ENCODE measurements around the gene PADI4. TPM values are rescaled to one million over a fixed set of nuclear protein-coding genes. Genes with fewer than 3 reads are reported as not detected.

The PADI4 gene
- total and polyA plus RNA-seq, 2 donors (not counting 3 experiments of a cell fraction or from before 2014, with no cell fraction given) = not detected

DNA sequence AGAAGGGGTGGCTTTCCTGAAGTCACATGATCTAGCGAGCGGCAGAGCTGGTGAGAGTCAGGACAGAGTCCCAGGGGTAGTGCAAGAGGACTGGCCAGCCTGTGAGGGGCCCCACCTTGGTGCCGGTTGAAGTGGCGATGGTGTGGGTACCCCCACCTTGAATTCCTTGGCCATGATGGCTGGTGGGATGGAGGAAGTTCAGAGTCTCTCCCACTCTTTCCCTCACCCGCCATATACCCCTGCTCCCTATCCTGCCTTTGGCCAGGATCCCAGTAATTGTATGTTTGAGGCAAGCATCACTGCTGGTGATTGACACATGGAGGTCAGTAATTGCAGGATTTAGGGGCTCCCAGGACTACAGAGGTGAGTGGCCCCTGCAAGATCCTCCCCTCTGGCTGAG is 47.3 kb upstream of the PADI4 start:
- Histone ChIP-seq H3K36me3 (ENCODE audit: control insufficient read depth in 2 of 2, extremely low read depth in 1 of 2, insufficient read depth in 2 of 2, low read length in 2 of 2) (no peaks in the 10 kb centered on the region), H3K4me1 (ENCODE audit: control insufficient read depth, extremely low read depth, insufficient read depth, low read length) (no peaks in the 10 kb centered on the region), H3K27me3 (ENCODE audit: control insufficient read depth in 2 of 2, insufficient read depth in 2 of 2, low read length in 2 of 2) (peaks cover 3 to 8% of the 10 kb centered on the region in 2 experiments), H3K79me2 (ENCODE audit: control insufficient read depth, insufficient read depth, low read length) (no peaks in the 10 kb centered on the region), H3K4me3 (replicated peaks in 1 of 3; ENCODE audit: insufficient read depth in 1 of 3, low read depth in 1 of 3, low read length in 3 of 3) (no peak overlapping the region), H3K9me3 (replicated peaks; ENCODE audit: control insufficient read depth, insufficient read depth, low read length) (no peaks in the 10 kb centered on the region), H3K9me1 (replicated peaks; ENCODE audit: control insufficient read depth, extremely low read depth, insufficient read depth, low read length) (no peaks in the 10 kb centered on the region), H3K9ac (replicated peaks; ENCODE audit: extremely low read depth, insufficient read depth, low read length) (no peak overlapping the region), H3K4me2 (ENCODE audit: insufficient read depth, low read length) (no peak overlapping the region), H2AFZ (ENCODE audit: low read depth, low read length) (no peak overlapping the region), H4K20me1 (replicated peaks; ENCODE audit: control insufficient read depth, extremely low read depth, insufficient read depth, low read length) (no peaks in the 10 kb centered on the region), H3K27ac (ENCODE audit: insufficient read depth, low read depth, low read length) (no peak overlapping the region)
- DNase-seq (ENCODE audit: low read depth, low spot score) (no peak), FAIRE-seq (no peak)
- POLR2A ChIA-PET = no interaction called here
- CTCF ChIA-PET = no interaction called here
- no TSS peak for BruUV-seq (replicated peaks)
- TF ChIP-seq, protein P1, sequence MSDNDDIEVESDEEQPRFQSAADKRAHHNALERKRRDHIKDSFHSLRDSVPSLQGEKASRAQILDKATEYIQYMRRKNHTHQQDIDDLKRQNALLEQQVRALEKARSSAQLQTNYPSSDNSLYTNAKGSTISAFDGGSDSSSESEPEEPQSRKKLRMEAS (IDR thresholded peaks at IDR 0.05; ENCODE audit: insufficient read depth, insufficient read length) = no peak
- TF ChIP-seq MYC (IDR thresholded peaks at IDR 0.05; ENCODE audit: low read depth, low read length) = no peak
- TF ChIP-seq, protein P2, sequence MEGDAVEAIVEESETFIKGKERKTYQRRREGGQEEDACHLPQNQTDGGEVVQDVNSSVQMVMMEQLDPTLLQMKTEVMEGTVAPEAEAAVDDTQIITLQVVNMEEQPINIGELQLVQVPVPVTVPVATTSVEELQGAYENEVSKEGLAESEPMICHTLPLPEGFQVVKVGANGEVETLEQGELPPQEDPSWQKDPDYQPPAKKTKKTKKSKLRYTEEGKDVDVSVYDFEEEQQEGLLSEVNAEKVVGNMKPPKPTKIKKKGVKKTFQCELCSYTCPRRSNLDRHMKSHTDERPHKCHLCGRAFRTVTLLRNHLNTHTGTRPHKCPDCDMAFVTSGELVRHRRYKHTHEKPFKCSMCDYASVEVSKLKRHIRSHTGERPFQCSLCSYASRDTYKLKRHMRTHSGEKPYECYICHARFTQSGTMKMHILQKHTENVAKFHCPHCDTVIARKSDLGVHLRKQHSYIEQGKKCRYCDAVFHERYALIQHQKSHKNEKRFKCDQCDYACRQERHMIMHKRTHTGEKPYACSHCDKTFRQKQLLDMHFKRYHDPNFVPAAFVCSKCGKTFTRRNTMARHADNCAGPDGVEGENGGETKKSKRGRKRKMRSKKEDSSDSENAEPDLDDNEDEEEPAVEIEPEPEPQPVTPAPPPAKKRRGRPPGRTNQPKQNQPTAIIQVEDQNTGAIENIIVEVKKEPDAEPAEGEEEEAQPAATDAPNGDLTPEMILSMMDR (IDR thresholded peaks at IDR 0.05; ENCODE audit: extremely low read depth in 1 of 2, insufficient read depth in 1 of 2, low read depth in 1 of 2, low read length in 2 of 2) = no peak
- no peak for TF ChIP-seq POLR2AphosphoS5 (IDR thresholded peaks at IDR 0.05; ENCODE audit: insufficient read depth, low read depth, low read length)
- no peak for TF ChIP-seq GATA2 (IDR thresholded peaks at IDR 0.05; ENCODE audit: insufficient read depth, insufficient read length, low read depth, low read length)
- TF ChIP-seq POLR2A (IDR thresholded peaks at IDR 0.05; ENCODE audit: low read depth, low read length) = no peak
- no peak for TF ChIP-seq FOS (IDR thresholded peaks at IDR 0.05; ENCODE audit: borderline replicate concordance, insufficient read depth, low read length)
- no peak for TF ChIP-seq JUN (IDR thresholded peaks at IDR 0.05; ENCODE audit: borderline replicate concordance, insufficient read depth, insufficient read length, low read depth)
- no peak for TF ChIP-seq EZH2 (IDR thresholded peaks at IDR 0.05; ENCODE audit: borderline replicate concordance, low read depth, low read length, severe bottlenecking)
- intact Hi-C loops (cut with micrococcal nuclease) (no loop called here), dilution Hi-C loops (cut with MboI; ENCODE audit: extremely low pct_ligation_motif_present, low sequenced_read_pairs) (no loop called here)
